HFFc6 (cell line): ENCODE data around the gene SLC25A13. TPM values are rescaled to one million over a fixed set of nuclear protein-coding genes. Genes with fewer than 3 reads are reported as not detected.
"Not testable (repeated sequence)": the region's sequence is repeated elsewhere in the genome, so short reads cannot be mapped to it uniquely, and the experiment has no call there.

ENCODE experiments used
- DNase-seq: peaks from one replicate; pipeline ENCODE4 v3.0.0-alpha.2; 2018
- H3K27ac Mint-ChIP-seq: 2 replicates; pipeline ENCODE4 v1.8.0; 2020; ENCODE audit warnings: mild to moderate bottlenecking, mixed read lengths
- H3K27me3 Mint-ChIP-seq: 2 replicates; pipeline ENCODE4 v1.8.0; 2021; ENCODE audit warnings: mild to moderate bottlenecking, moderate library complexity, mixed read lengths; ENCODE audit not compliant: insufficient read depth
- H3K36me3 Mint-ChIP-seq: 2 replicates; pipeline ENCODE4 v1.8.0; 2021; ENCODE audit warnings: low read depth, mixed read lengths
- H3K4me1 Mint-ChIP-seq: 2 replicates; pipeline ENCODE4 v1.8.0; 2020; ENCODE audit warnings: low read depth, mixed read lengths
- H3K4me3 Mint-ChIP-seq: 2 replicates; pipeline ENCODE4 v1.8.0; 2020; ENCODE audit warnings: mild to moderate bottlenecking, moderate library complexity, mixed read lengths
- H3K9me3 Mint-ChIP-seq: 2 replicates; pipeline ENCODE4 v1.8.0; 2020; ENCODE audit warnings: mild to moderate bottlenecking, mixed read lengths
- CTCF ChIP-seq: fragments of 200-600 bp; sonication (generic); IDR thresholded peaks from 2 replicates; pipeline ENCODE4 v1.5.0; 2021; ENCODE audit warnings: antibody characterized with exemption, mild to moderate bottlenecking
- total RNA-seq, 6 experiments: library from RNA; stranded (reverse); fragmentation: NEBNext Ultra II Directional; extraction: Animal tissue kit (Norgen Biotek cat#: 25700); gene quantifications; 2 replicates in 1 of 6; 3 replicates in 5 of 6; pipeline ENCODE4 v1.2.3, GENCODE V29; 2021

Gene SLC25A13
- total RNA-seq, 6 experiments from 2014 or later, result 7.4 to 15.4 (median 12.9) TPM

GRCh38 chr7:96329241-96329640 is 7.3 kb upstream of the SLC25A13 start:
- no peak overlapping the region for H3K4me3 Mint-ChIP-seq
- peaks cover 4% of the 10 kb centered on the region; the same call in 1 of the 2 replicates for H3K27me3 Mint-ChIP-seq
- no peak overlapping the region for H3K27ac Mint-ChIP-seq
- DNase-seq, result no peak
- no peaks in the 10 kb centered on the region for H3K9me3 Mint-ChIP-seq
- no peak for TF ChIP-seq CTCF
- no peaks in the 10 kb centered on the region for H3K4me1 Mint-ChIP-seq
- no peaks in the 10 kb centered on the region for H3K36me3 Mint-ChIP-seq

GRCh38 chr7:96328016-96328415 is 6.1 kb upstream of the SLC25A13 start:
- Mint-ChIP-seq H3K4me1 (no peaks in the 10 kb centered on the region), H3K36me3 (no peaks in the 10 kb centered on the region), H3K27ac (no peak overlapping the region), H3K9me3 (no peaks in the 10 kb centered on the region), H3K4me3 (no peak overlapping the region), H3K27me3 (peaks cover 4% of the 10 kb centered on the region; the same call in 1 of the 2 replicates)
- DNase-seq, result no peak
- TF ChIP-seq CTCF, result no peak

GRCh38 chr7:96327429-96327828 is 5.5 kb upstream of the SLC25A13 start:
- no peak overlapping the region for H3K4me3 Mint-ChIP-seq
- H3K9me3 Mint-ChIP-seq, result no peaks in the 10 kb centered on the region
- DNase-seq, result no peak
- peaks cover 4% of the 10 kb centered on the region; the same call in 1 of the 2 replicates for H3K27me3 Mint-ChIP-seq
- no peak overlapping the region for H3K27ac Mint-ChIP-seq
- TF ChIP-seq CTCF, result no peak
- H3K4me1 Mint-ChIP-seq, result peaks cover under 1% of the 10 kb centered on the region; the same call in 1 of the 2 replicates
- H3K36me3 Mint-ChIP-seq, result no peaks in the 10 kb centered on the region

DNA sequence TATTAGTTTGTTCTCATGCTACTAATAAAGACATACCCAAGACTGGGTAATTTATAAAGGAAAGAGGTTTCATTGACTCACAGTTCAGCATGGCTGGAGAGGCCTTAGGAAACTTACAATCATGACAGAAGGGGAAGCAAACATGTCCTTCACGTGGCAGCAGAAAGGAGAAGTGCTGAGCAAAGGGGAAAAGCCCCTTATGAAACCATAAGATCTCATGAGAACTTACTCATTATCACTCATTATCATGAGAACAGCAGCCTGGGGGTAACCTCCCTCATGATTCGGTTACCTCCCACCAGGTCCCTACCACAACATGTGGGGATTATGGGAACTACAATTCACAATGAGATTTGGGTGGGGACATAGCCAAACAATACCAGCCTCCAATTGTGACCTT is 4.9 kb upstream of the SLC25A13 start:
- DNase-seq, H3K4me1 Mint-ChIP-seq, H3K36me3 Mint-ChIP-seq, H3K27me3 Mint-ChIP-seq, H3K9me3 Mint-ChIP-seq, H3K4me3 Mint-ChIP-seq, H3K27ac Mint-ChIP-seq: not testable (repeated sequence)

DNA sequence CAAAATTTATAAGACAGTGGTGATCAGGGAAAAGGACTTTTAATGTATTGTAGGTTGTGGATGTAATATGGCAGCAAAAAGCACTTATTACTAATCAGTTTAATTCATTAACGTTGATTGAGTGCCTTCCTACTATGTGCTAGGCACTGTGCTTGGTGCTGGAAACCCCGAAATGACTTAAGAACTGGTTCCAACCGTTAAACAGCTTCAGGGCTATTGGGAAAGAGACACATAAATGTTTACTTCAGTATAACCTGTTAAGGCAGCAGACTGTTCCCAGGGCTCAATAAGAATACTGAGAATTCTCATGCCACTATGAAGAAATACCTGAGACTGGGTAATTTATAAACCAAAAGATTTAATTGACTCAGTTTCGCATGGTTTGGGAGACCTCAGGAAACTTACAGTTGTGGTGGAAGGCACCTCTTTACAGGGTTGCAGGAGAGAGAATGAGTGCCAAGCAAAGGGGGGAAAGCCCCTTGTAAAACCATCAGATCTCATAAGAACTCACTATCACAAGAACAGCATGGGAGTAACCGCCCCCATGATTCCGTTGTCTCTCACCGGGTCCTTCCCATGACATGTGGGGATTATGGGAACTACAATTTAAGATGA is 1.1 kb upstream of the SLC25A13 start:
- H3K4me3 Mint-ChIP-seq, result no peak overlapping the region
- H3K27me3 Mint-ChIP-seq, result peaks cover 2% of the 10 kb centered on the region; the same call in 1 of the 2 replicates
- no peaks in the 10 kb centered on the region for H3K9me3 Mint-ChIP-seq

More for the DNA sequence above, 1.1 kb upstream of the SLC25A13 start:
- Mint-ChIP-seq H3K27ac (no peak overlapping the region), H3K36me3 (no peaks in the 10 kb centered on the region), H3K4me1 (peaks cover 15% of the 10 kb centered on the region)
- no peak for DNase-seq
- peak; percentile 14; the same call in 1 of the 2 replicates for TF ChIP-seq CTCF
